ENCODE measurements around the gene MINDY4. TPM values are rescaled to one million over a fixed set of nuclear protein-coding genes. Genes with fewer than 3 reads are reported as not detected.

The MINDY4 gene
- total and polyA plus RNA-seq, 2 of the 4 experiments (the other 2 are of a cell fraction) = 1.8 to 3.6 TPM

DNA sequence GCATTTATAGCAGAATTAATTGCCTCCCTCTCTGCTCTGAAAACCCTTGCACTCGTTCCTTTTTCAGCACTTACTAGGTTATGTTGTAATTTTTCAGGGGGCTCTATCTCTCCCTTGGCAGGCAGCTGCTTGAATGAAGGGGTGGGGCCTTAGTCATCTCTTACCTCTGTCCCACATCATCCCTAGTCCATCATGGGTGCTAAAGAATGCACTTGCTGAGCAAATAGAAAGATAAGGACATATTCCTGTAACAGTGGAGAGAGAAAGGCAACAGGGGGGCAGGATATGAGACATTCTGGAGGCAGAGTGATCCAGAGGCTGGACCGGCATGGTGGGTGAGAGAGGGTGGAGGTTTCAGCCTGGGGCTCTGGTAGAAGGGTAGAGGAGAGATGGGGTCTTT is 60.0 kb downstream of the MINDY4 start:
- no peaks in the 10 kb centered on the region for H4K20me1 ChIP-seq (ENCODE audit: insufficient read depth, low read length)
- intact Hi-C loops (cut with micrococcal nuclease) = no loop called here
- H2BK5ac ChIP-seq (ENCODE audit: low read depth, low read length, poor library complexity, severe bottlenecking) = no peak overlapping the region
- H3K27me3 ChIP-seq (ENCODE audit: control insufficient read depth, insufficient read depth, low read length) = no peaks in the 10 kb centered on the region; the same call in 1 of the 2 replicates
- no CpG with 5 or more reads among the region's 2 CpGs for WGBS, 2 experiments (ENCODE audit: extremely low coverage in 2 of 2, insufficient read length in 1 of 2)
- no peak overlapping the region for H3K4me3 ChIP-seq (ENCODE audit: insufficient read depth, low read depth, low read length)
- in situ Hi-C loops (cut with MboI; ENCODE audit: low sequenced_read_pairs) = no loop called here
- CTCF ChIA-PET = no interaction called here
- H2BK20ac ChIP-seq (ENCODE audit: low read depth, low read length) = no peak overlapping the region
- H3K9ac ChIP-seq (ENCODE audit: low read depth, low read length) = no peak overlapping the region
- no peak overlapping the region for H2AK5ac ChIP-seq (ENCODE audit: low read depth, low read length)
- no TSS peak for BruUV-seq (replicated peaks)
- H2BK120ac ChIP-seq (ENCODE audit: low read depth, low read length) = no peak overlapping the region
- H3K79me1 ChIP-seq (ENCODE audit: low read depth in 1 of 2, low read length in 2 of 2) = no peaks in the 10 kb centered on the region
- H4K5ac ChIP-seq (ENCODE audit: low read depth, low read length) = no peak overlapping the region
- no peak overlapping the region for H3K56ac ChIP-seq (ENCODE audit: extremely low read depth, insufficient read depth, low read length)
- H4K91ac ChIP-seq (ENCODE audit: insufficient read depth, low read depth, low read length) = no peak overlapping the region
- no peaks in the 10 kb centered on the region; the same call in 1 of the 2 replicates for H3K9me1 ChIP-seq (ENCODE audit: insufficient read depth, low read length)
- H2BK15ac ChIP-seq (ENCODE audit: low read depth, low read length) = no peak overlapping the region
- H3K9me3 ChIP-seq (ENCODE audit: control insufficient read depth, insufficient read depth, low read length) = peaks cover 3% of the 10 kb centered on the region; the same call in 1 of the 2 replicates
- no peak overlapping the region for H3K18ac ChIP-seq (ENCODE audit: low read depth, low read length)
- H3K4me2 ChIP-seq (ENCODE audit: low read depth, low read length) = no peak overlapping the region
- POLR2A ChIA-PET (ENCODE audit: unreplicated experiment) = no interaction called here
- H3K36me3 ChIP-seq (ENCODE audit: control insufficient read depth, insufficient read depth, low read length) = no peaks in the 10 kb centered on the region
- no peak overlapping the region for H3K14ac ChIP-seq (replicated peaks; ENCODE audit: low read depth, low read length)
- no peak overlapping the region for H2AFZ ChIP-seq (replicated peaks; ENCODE audit: low read length, poor library complexity)
- dilution Hi-C loops (cut with HindIII; ENCODE audit: low sequenced_read_pairs, unreplicated experiment) = no loop called here
- H3K23ac ChIP-seq (ENCODE audit: low read depth, low read length) = no peak overlapping the region
- H3K27ac ChIP-seq (ENCODE audit: insufficient read depth, low read length) = no peak overlapping the region
- TF ChIP-seq RAD21 (IDR thresholded peaks at IDR 0.05; ENCODE audit: low read length) = no peak
- no peak for TF ChIP-seq CTCF (conservative IDR thresholded peaks at IDR 0.05; ENCODE audit: low read depth, low read length)
- TF ChIP-seq MAFK (IDR thresholded peaks at IDR 0.05; ENCODE audit: low read depth, low read length) = no peak
- no peak for TF ChIP-seq FOS (IDR thresholded peaks at IDR 0.05; ENCODE audit: low read depth, low read length)
- TF ChIP-seq RCOR1 (IDR thresholded peaks at IDR 0.05; ENCODE audit: insufficient replicate concordance, low read length) = no peak
- TF ChIP-seq CHD1 (IDR thresholded peaks at IDR 0.05; ENCODE audit: low read depth, low read length) = no peak
- TF ChIP-seq NFE2L2 (IDR thresholded peaks at IDR 0.05; ENCODE audit: low read depth, low read length) = no peak
- no peak for TF ChIP-seq BHLHE40 (IDR thresholded peaks at IDR 0.05; ENCODE audit: low read depth, low read length)
- no peak for TF ChIP-seq MXI1 (IDR thresholded peaks at IDR 0.05; ENCODE audit: borderline replicate concordance, low read depth, low read length)
- TF ChIP-seq, protein P1, sequence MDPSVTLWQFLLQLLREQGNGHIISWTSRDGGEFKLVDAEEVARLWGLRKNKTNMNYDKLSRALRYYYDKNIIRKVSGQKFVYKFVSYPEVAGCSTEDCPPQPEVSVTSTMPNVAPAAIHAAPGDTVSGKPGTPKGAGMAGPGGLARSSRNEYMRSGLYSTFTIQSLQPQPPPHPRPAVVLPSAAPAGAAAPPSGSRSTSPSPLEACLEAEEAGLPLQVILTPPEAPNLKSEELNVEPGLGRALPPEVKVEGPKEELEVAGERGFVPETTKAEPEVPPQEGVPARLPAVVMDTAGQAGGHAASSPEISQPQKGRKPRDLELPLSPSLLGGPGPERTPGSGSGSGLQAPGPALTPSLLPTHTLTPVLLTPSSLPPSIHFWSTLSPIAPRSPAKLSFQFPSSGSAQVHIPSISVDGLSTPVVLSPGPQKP (IDR thresholded peaks at IDR 0.05; ENCODE audit: borderline replicate concordance, low read depth, low read length) = no peak
- TF ChIP-seq SMC3 (IDR thresholded peaks at IDR 0.05; ENCODE audit: low read depth, low read length) = no peak
- TF ChIP-seq USF2 (IDR thresholded peaks at IDR 0.05; ENCODE audit: low read depth, low read length) = no peak
- no peak for TF ChIP-seq CEBPB (IDR thresholded peaks at IDR 0.05; ENCODE audit: low read depth, low read length)
- ATAC-seq (ENCODE audit: low read depth) (no peak), DNase-seq (peak; percentile 31)
- no peak overlapping the region for H2AK9ac ChIP-seq (replicated peaks; ENCODE audit: low read depth, low read length, poor library complexity)
- H3K4ac ChIP-seq (ENCODE audit: low read depth, low read length) = no peak overlapping the region
- no peak overlapping the region for H4K8ac ChIP-seq (ENCODE audit: low read depth in 2 of 2, low read length in 2 of 2)
- no peaks in the 10 kb centered on the region for H3K4me1 ChIP-seq (ENCODE audit: control insufficient read depth, insufficient read depth, low read length)

Data from IMR-90 (cell line).